Stimulated activated naive CD4-positive, alpha-beta T cell (primary cell): ENCODE measurements around the gene CUBN.

ENCODE experiments used
- DNase-seq, 6 experiments: peaks; one replicate each; lab custom pipeline; 2025; lab: John Stamatoyannopoulos, UW

CUBN gene

GRCh38 chr10:16820421-16820820 is 309.2 kb downstream of the CUBN start:
- no peak for DNase-seq

DNA sequence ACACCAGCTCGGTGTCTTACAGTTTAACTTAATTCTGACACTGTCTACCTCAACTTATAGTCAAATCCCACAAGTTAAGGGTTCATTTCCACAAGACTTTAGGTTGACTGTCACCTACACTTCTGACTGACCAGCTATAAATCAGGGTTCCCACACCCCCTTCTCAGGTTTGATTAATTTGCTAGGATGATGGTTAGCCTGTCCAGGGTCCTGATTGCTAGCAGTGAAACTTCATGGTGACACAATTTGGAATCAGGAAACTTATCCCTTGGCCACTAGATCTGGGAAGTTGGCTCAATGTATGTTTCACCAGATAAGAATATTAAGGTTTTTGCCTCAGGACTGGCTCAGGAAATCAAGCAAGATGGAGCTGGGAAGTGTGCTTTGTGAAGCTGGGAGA is 309.6 kb downstream of the CUBN start:
- no peak for DNase-seq

DNA sequence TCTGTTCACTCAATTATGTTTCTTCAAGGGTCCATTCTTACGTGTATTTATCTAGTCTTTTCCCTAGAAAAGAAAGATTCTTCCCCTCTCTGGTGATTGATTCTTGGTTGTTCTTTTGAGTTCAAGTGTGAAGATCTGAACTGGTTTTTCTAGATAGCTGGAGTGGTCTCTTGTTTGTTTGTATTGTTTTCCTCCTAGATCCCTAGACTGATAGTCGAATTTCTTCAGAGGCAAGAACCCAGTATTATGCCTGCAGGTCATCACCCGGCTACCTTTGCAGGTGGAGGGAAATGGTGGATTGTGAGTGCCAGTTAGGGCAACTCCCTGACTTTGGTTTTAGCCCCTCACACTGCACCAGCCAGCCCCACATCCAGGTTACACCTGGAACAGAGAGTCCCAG is 310.2 kb downstream of the CUBN start:
- no peak for DNase-seq

DNA sequence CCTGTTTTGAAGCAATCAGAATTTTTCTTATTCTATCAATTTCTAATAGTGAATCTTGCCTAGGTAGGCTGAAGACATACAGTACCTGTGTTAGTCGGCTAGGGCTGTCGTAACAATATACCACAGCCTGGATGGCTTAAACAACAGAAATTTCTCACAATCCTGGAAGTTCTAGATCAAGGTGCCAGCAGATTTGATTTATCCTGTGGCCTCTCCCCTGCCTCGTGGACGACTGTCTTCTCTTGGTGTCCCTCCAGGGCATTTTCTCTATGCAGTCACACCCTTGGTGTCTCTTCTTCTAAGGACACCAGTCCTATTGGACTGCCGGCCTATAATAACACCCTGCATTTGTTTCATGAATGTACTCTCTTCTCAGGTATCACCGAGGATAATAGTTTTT is 310.6 kb downstream of the CUBN start:
- no peak for DNase-seq

DNA sequence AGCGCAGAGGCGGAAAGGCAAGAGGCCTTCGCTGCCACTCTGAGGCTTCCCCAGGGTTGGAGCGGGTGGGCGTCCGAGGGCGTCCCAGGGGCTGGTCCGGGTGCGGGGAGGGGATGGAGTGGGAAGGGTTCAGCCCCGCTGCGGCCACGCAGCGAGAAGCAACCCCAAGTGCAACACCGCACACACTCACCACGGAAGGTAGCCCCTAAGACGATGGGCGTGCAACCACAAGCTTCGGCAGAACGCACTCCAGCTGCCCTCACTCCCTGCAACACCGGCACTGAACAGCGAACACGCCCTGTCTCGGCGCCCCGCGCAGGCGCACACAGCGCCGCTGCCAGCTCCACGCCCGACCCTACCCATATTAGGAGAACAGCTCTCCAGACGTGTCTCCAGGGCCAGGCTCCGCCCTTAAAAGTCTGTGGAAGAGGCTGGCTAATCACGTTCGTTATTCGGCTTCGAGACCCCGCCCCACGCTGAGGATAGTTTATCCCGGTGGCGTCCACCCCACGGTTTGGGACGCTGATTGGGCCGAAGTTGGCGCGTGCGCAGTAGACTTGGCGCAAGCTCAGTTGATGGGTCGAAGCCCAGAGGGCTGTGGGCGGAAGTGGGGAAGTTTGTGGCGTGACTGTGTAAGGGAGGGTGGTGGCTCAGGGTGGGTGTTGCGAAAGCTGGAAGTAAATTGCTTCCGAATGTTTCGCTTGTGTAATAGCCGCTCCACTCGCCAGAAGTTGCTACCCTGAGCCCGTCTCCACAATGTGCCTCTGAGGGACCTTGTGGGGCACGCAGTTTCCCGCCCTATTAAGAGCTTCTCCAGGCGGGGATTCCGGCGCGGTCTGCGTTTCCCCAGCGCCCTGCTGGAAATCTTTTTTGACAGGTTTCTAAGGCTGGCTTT is 312.2 kb downstream of the CUBN start, which contains the start of gene RSU1:
RSU1 (minus strand) TSS at position 300 of the 895 bp plus-strand sequence. CDS start 343 bp downstream, outside the sequence.
- DNase-seq: peak; percentile 99 to 100 (median 100)

GRCh38 chr10:16816830-16817124 is 312.8 kb downstream of the CUBN start:
- DNase-seq: no peak

DNA sequence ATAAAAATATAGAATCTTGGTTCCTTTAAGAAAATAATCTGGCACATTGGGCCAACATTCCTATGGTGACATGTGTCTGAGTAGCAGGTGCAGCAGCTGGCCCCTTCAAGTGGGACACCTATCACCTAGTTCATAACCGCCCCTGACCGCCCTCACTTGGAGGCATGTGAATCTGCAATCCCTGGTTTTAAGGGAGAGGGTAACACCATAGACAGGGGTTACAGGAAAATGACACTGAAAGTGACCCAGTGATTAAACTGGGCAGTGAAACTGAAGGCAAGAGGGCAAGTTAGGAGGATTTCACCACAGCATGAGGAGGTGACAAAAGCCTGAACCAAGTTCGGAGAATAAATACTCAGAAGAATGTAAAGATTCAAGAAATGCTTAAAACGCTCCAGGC is 313.4 kb downstream of the CUBN start:
- DNase-seq: no peak

DNA sequence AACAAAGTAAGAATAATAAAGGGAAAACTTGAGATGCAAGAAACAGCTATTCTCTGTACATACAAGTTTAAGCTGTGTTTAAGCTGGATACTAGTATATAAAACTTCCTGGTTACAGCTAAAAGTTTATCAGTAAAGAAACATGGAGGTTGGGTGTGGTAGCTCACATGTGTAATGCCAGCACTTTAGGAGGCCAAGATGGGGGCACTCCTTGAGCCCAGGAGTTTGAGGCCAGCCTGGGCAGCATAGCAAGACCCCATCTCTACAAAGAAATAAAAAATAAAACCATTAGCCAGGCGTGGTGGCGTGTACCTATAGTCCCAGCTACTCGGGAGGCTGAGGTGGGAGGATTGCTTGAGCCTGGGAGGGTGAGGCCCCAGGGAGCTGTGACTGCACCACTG is 315.6 kb downstream of the CUBN start:
- DNase-seq: no peak

GRCh38 chr10:16812676-16813075 is 316.9 kb downstream of the CUBN start:
- DNase-seq: no peak

DNA sequence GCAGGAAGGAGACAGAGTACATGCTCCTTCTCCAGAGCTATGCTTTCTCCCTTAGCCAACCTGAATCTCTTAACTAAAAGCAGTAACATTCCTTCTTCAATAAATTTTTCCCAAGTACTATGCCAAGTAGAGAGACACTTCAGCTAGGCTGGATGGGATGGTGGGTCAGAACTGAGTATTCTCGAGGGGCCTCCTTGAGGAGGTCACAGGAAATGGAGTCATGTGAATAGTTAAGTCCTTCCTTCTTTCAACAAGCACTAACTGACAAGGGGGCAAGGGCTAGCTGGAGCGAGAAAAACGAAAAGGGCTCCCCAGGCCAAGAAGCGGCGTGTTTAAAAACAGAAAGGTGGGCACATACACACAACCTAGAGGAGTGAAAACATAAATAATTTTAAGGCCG is 317.8 kb downstream of the CUBN start:
- no peak for DNase-seq

DNA sequence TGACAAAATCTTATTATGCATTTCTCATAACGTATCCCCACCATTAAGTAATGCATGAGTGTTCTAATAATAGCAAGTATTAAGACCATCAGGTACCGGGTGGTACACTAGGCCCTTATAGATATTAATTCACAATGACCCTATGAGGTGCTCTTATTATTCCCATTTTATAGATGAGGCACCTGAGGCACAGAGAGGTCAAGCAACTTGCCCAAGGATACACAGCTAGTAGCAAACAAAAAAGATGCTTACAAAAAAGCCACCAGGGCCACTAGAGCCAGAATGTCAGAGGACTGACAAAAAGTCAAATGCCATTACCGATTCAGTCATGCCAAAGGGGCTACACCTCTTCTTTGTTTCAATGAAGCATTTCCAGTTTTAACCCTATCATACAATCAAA is 318.3 kb downstream of the CUBN start:
- no peak for DNase-seq

- DNase-seq: peak in 2 of 6 experiments; percentile 3 to 20
Observed at GRCh38 chr10:16809074-16809718, 320.4 kb downstream of the CUBN start.

DNA sequence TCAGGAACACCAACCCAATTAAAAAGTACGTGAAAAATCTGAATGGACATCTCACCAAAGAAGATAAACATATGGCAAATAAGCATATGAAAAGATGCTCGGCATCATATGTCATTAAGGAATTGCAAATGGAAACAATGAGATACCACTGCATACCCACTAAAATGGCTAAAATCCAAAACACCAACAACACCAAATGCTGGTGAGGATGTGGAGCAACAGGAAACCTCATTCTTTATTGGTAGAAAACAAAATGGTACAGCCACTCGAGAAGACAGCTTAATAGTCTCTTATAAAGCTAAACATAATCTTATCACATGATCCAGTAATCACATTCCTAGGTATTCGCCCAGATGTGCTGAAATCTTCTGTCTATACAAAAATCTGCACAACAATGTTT is 325.5 kb downstream of the CUBN start:
- DNase-seq: no peak

DNA sequence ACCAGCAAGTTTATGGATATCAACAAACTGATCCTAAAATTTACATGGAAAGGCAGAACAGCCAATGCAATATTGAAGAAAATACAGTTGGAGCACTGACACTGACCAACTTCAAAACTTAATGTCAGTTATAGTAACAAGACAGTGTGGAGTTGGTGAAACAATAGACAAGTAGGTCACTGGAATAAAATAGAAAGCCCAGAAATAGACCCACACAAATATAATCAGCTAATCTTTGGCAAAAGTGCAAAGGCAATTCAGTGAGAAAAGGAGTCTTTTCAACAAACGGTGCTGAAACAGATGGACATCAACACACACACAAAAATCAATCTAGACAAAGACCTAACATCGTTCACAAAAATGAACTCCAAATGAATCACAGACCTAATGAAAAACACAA is 326.1 kb downstream of the CUBN start:
- DNase-seq: no peak

DNA sequence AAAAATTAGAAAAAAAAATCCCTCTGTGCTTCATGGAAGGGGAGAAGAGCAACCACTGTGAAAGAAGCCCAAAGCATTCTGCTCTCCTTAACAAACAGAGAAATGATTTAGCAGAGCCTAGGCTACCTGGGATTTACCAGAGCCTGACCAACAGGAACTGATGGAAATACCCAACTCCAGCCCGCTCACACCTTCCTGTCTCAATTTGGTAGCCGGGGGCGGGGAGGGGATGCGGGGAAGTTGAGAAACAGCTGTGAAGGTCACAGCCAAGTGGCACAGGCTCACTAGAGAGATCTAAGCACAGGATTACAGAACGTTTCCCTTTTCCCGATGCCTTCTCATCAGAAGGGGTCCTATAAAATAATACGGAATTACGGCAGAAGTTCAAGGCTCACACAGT is 330.0 kb downstream of the CUBN start:
- DNase-seq: no peak

GRCh38 chr10:16798571-16798970 is 331.0 kb downstream of the CUBN start:
- no peak for DNase-seq

GRCh38 chr10:16795410-16796073 is 334.1 kb downstream of the CUBN start:
- DNase-seq: no peak

GRCh38 chr10:16794005-16794404 is 335.6 kb downstream of the CUBN start:
- DNase-seq: no peak

- no peak for DNase-seq
Observed at GRCh38 chr10:16792675-16793074, 336.9 kb downstream of the CUBN start.

DNA sequence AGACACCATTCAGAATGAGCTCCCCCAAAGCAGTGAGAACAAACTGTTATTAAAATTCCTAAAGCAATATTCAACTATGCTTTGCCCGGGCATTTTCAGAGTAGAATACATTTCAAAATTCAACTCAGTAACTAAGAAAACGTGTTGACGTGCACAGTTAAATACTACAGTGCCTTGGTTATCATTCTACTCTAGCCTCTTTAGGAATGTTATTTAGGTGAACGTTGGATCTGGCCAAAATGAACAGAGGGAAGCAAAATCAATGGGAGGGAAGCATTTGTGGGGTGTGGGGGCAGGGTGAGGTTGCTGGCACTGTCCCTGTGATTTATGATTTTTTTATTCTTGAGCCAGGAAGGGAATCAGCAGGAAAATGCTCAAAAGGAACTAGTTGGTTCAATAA is 339.8 kb downstream of the CUBN start:
- no peak for DNase-seq

- no peak for DNase-seq
Observed at GRCh38 chr10:16789261-16789660, 340.4 kb downstream of the CUBN start.

DNA sequence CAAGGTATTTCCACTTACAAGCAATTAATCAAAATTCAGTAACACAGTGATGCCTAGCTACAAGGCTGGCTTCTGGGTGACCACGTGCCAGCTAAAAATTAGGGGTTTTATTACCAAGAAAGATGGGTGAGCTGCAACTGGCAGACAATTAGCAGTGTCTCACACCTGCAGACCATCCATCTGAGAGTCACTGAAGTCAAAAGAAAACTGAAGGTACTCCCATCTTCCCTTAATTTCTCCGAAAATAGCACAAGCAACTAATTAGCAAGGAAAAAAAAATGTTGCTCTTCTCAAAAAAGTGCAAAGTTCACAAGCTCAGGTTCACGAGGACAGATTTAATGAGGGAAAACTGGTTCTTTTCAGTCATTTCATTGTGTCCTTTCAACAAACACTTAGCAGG is 340.8 kb downstream of the CUBN start:
- DNase-seq: no peak

- DNase-seq: no peak
Observed at GRCh38 chr10:16788125-16788524, 341.5 kb downstream of the CUBN start.
